Measurements from ENCODE around the gene CARMIL3. TPM values are rescaled to one million over a fixed set of nuclear protein-coding genes. Genes with fewer than 3 reads are reported as not detected.
A peak's percentile ranks its signal among the peaks of the same experiment; 100 is the strongest.
"Not testable (repeated sequence)": the region's sequence is repeated elsewhere in the genome, so short reads cannot be mapped to it uniquely, and the experiment has no call there.

The CARMIL3 gene
- total RNA-seq, 1 donor from 2014 or later: 0.11 TPM

- Histone ChIP-seq H3K36me3 (no peaks in the 10 kb centered on the region), H3K4me1 (peaks cover 3% of the 10 kb centered on the region), H3K27me3 (ENCODE audit: low read depth) (no peaks in the 10 kb centered on the region), H3K9me3 (replicated peaks) (peaks cover under 1% of the 10 kb centered on the region), H3K4me3 (no peak overlapping the region), H3K27ac (replicated peaks) (no peak overlapping the region)
- intact Hi-C loops (cut with micrococcal nuclease): no loop called here
- TF ChIP-seq, protein P1, sequence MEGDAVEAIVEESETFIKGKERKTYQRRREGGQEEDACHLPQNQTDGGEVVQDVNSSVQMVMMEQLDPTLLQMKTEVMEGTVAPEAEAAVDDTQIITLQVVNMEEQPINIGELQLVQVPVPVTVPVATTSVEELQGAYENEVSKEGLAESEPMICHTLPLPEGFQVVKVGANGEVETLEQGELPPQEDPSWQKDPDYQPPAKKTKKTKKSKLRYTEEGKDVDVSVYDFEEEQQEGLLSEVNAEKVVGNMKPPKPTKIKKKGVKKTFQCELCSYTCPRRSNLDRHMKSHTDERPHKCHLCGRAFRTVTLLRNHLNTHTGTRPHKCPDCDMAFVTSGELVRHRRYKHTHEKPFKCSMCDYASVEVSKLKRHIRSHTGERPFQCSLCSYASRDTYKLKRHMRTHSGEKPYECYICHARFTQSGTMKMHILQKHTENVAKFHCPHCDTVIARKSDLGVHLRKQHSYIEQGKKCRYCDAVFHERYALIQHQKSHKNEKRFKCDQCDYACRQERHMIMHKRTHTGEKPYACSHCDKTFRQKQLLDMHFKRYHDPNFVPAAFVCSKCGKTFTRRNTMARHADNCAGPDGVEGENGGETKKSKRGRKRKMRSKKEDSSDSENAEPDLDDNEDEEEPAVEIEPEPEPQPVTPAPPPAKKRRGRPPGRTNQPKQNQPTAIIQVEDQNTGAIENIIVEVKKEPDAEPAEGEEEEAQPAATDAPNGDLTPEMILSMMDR (IDR thresholded peaks at IDR 0.05; ENCODE audit: borderline replicate concordance): peak; percentile 97
- DNase-seq: no peak
These were observed 37.9 kb upstream of the CARMIL3 start for GRCh38 chr14:24013654-24014514.

- not testable (repeated sequence) for DNase-seq; H3K36me3 ChIP-seq; H3K27ac ChIP-seq (replicated peaks); H3K4me3 ChIP-seq; H3K27me3 ChIP-seq (ENCODE audit: low read depth); H3K4me1 ChIP-seq; H3K9me3 ChIP-seq (replicated peaks)
- intact Hi-C loops (cut with micrococcal nuclease): loop anchor here (5.0 kb wide), 1 partner anchor 43 kb away; no protein-coding TSS in a partner anchor
These were observed 36.1 kb upstream of the CARMIL3 start for GRCh38 chr14:24015745-24016144.

DNA sequence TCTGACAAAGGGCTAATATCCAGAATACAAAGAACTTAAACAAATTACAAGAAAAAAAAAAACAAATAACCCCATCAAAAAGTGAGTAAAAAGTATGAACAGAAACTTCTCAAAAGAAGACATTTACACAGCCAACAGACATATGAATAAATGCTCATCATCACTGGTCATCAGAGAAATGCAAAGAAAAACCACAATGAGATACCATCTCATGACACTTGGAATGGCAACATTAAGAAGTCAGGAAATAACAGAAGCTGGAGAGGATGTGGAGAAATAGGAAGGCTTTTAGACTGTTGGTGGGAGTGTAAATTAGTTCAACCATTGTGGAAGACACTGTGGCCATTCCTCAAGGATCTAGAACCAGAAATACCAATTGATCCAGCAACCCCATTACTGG, 32.8 kb upstream of the CARMIL3 start:
- H3K27me3 ChIP-seq (ENCODE audit: low read depth); H3K4me1 ChIP-seq; DNase-seq; H3K27ac ChIP-seq (replicated peaks); H3K36me3 ChIP-seq; H3K9me3 ChIP-seq (replicated peaks); H3K4me3 ChIP-seq: not testable (repeated sequence)
- intact Hi-C loops (cut with micrococcal nuclease): loop anchor here (5.0 kb wide), 1 partner anchor 47 kb away; no protein-coding TSS in a partner anchor

DNA sequence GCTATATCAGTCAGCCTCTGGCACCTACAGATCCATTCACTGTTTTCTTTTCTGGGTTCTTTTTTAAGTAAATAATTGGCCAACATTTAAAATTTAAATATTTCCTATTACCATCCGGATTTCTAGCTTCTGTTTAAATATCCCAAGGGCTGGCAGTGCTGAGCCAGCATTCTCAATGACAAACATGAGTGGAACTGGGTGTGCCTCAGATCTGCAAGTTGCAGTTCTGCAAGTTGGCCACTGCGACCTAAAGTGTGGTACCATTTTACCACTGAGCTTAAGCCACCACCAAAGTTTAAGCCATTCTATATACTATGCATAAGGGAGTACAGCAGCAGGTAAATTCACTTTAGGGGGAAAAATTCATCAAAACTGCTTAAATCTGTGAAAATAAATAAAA, 31.9 kb upstream of the CARMIL3 start:
- intact Hi-C loops (cut with micrococcal nuclease): loop anchor here (5.0 kb wide), 1 partner anchor 48 kb away; no protein-coding TSS in a partner anchor
- not testable (repeated sequence) for H3K27ac ChIP-seq (replicated peaks); H3K27me3 ChIP-seq (ENCODE audit: low read depth); DNase-seq; H3K9me3 ChIP-seq (replicated peaks); H3K4me3 ChIP-seq; H3K36me3 ChIP-seq; H3K4me1 ChIP-seq
- TF ChIP-seq, protein P1 (IDR thresholded peaks at IDR 0.05; ENCODE audit: borderline replicate concordance): peak; percentile 32

GRCh38 chr14:24020520-24020919, 31.3 kb upstream of the CARMIL3 start:
- H3K36me3 ChIP-seq; intact Hi-C loops (cut with micrococcal nuclease); DNase-seq; H3K27me3 ChIP-seq (ENCODE audit: low read depth); H3K4me3 ChIP-seq; H3K4me1 ChIP-seq; H3K9me3 ChIP-seq (replicated peaks); H3K27ac ChIP-seq (replicated peaks): not testable (repeated sequence)

- H3K27me3 ChIP-seq (ENCODE audit: low read depth); H3K27ac ChIP-seq (replicated peaks); DNase-seq; intact Hi-C loops (cut with micrococcal nuclease); H3K9me3 ChIP-seq (replicated peaks); H3K4me3 ChIP-seq; H3K36me3 ChIP-seq; H3K4me1 ChIP-seq: not testable (repeated sequence)
These were observed 26.8 kb upstream of the CARMIL3 start for GRCh38 chr14:24024939-24025418.

GRCh38 chr14:24029687-24030086, 22.1 kb upstream of the CARMIL3 start:
- DNase-seq; intact Hi-C loops (cut with micrococcal nuclease); H3K4me3 ChIP-seq; H3K27ac ChIP-seq (replicated peaks); H3K27me3 ChIP-seq (ENCODE audit: low read depth); H3K4me1 ChIP-seq; H3K36me3 ChIP-seq: not testable (repeated sequence)
- peaks cover 19% of the 10 kb centered on the region for H3K9me3 ChIP-seq (replicated peaks)

DNA sequence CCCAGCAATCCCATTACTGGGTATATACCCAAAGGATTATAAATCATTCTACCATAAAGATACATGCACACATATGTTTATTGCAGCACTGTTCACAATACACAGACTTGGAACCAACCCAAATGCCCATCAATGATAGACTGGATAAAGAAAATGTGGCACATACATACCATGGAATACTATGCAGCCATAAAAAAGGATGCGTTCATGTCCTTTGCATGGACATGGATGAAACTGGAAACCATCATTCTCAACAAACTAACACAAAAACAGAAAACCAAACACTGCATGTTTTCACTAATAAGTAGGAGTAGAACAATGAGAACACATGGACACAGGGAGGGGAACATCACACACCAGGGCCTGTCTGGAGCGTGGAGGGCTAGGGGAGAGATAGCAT, 20.5 kb upstream of the CARMIL3 start:
- intact Hi-C loops (cut with micrococcal nuclease); DNase-seq; H3K27ac ChIP-seq (replicated peaks); H3K4me1 ChIP-seq; H3K27me3 ChIP-seq (ENCODE audit: low read depth); H3K36me3 ChIP-seq; H3K4me3 ChIP-seq: not testable (repeated sequence)
- H3K9me3 ChIP-seq (replicated peaks): peaks cover 19% of the 10 kb centered on the region

Measured in left ventricle myocardium inferior (tissue), 1 donor.